Epithelial cell of esophagus (primary cell): ENCODE data around the gene PLGRKT.
"Not testable (repeated sequence)": the region's sequence is repeated elsewhere in the genome, so short reads cannot be mapped to it uniquely, and the experiment has no call there.

Source experiments
- DNase-seq: peaks from one replicate; pipeline ENCODE4 v3.0.0; 2010; ENCODE audit warnings: low read depth
- H3K4me3 ChIP-seq: 2 replicates; pipeline ENCODE4 v1.5.1; 2011; ENCODE audit warnings: mild to moderate bottlenecking, low read length, control low read depth
- TF ChIP-seq, protein P1 (sequence below): IDR thresholded peaks from 2 replicates; pipeline ENCODE4 v1.5.1; 2011; ENCODE audit warnings: low read depth, mild to moderate bottlenecking, low read length, control low read depth, inconsistent platforms; ENCODE audit not compliant: insufficient read depth; ENCODE audit errors: missing control alignments

The PLGRKT gene

DNA sequence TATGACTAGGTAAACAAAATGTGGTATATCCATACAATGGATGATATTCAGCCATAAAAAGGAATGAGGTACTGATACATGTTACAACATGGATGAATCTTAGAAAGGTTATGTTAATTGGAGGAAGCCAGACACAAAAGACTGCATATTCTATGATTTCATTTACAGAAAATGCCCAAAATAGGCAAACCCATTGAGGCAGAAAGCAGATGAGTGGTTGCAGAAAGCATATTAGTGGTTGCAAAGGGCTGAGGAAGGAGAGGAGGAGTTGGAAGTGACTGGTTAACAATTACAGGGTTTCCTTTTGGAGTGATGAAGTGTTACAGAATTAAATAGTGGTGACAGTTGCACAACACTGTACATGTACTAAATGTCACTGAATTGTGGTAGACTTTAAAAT is 17.7 kb downstream of the PLGRKT start:
- DNase-seq: no peak
- TF ChIP-seq, protein P1, sequence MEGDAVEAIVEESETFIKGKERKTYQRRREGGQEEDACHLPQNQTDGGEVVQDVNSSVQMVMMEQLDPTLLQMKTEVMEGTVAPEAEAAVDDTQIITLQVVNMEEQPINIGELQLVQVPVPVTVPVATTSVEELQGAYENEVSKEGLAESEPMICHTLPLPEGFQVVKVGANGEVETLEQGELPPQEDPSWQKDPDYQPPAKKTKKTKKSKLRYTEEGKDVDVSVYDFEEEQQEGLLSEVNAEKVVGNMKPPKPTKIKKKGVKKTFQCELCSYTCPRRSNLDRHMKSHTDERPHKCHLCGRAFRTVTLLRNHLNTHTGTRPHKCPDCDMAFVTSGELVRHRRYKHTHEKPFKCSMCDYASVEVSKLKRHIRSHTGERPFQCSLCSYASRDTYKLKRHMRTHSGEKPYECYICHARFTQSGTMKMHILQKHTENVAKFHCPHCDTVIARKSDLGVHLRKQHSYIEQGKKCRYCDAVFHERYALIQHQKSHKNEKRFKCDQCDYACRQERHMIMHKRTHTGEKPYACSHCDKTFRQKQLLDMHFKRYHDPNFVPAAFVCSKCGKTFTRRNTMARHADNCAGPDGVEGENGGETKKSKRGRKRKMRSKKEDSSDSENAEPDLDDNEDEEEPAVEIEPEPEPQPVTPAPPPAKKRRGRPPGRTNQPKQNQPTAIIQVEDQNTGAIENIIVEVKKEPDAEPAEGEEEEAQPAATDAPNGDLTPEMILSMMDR: no peak
- no peak overlapping the region for H3K4me3 ChIP-seq

DNA sequence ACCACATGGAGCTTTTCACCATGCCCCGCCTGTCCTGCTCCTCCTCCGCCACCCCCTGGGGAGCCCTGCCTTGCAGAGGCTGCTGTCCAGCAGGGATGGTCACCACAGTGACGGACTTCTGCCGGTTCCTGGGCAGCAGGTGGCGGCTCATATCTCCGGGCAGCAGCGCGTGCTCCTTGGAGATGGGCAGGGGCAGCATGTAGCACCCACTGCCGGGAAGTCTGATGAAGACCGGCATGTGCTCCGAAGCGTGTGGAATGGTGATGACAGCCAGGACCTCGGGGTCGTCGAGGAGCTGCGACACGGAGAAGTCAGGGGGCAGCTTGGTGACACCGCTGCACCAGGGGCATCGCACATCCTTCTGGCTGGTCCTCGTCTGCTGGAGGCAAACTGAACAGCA is 19.2 kb downstream of the PLGRKT start:
- DNase-seq: no peak
- TF ChIP-seq, protein P1: no peak
- H3K4me3 ChIP-seq: no peak overlapping the region

DNA sequence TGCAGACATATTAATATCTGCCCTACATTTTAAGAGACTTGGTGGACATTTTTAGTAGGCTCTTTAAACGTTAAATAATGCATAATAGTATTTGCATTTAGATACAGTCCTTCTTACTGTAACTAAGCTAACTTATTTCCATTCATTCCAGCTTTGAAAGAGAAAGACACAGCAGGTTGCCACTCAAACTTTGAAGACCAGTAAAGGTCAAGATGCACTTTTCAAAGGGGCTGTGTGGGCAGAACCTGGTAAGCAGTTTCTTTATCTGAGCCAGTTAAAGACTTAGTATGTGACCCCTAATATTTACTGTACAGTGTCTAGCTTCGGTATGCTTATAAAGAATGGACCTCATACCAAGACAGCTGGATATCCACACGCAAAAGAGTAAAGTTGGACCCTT is 20.8 kb downstream of the PLGRKT start:
- TF ChIP-seq, protein P1: no peak
- no peak for DNase-seq
- H3K4me3 ChIP-seq: no peak overlapping the region

DNA sequence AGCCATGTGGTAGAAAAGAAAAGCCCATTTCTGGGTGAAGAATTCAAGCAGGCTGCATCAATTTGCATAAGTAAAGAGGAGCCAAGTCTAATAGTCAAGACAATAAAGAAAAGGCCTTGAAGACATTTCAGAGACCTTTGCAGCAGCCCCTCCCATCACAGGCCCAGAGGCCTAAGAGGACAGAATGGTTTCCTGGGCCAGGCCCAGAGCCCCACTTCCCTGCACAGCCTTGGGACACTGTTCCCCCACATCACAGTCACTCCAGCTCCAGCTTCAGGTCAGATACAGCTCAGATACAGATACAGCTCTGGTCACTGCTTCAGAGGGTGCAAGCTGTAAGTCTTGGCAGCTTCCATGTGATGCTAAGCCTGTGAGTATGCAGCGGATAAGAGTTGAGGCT is 29.1 kb downstream of the PLGRKT start:
- no peak for DNase-seq
- no peak overlapping the region for H3K4me3 ChIP-seq
- TF ChIP-seq, protein P1: no peak

DNA sequence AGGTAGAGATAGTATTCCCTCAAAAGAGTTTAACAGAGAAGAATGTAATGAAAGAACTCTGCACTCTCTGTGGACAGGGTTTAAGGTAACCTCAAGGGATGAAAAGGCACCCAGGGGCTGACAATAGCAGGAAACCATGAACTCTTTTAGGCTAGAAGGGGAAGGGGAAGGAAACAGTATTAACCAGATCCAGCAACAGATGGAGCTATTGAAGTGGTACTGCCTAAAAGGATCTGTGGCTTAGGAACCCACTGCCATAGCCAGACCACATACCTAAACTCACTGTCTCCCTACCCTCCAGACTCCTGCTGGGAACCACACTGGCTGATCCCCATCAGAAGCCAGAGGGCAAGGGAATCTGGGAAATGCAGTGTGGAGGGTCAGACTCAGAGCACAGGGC is 35.5 kb downstream of the PLGRKT start:
- no peak overlapping the region for H3K4me3 ChIP-seq
- TF ChIP-seq, protein P1: no peak
- no peak for DNase-seq

DNA sequence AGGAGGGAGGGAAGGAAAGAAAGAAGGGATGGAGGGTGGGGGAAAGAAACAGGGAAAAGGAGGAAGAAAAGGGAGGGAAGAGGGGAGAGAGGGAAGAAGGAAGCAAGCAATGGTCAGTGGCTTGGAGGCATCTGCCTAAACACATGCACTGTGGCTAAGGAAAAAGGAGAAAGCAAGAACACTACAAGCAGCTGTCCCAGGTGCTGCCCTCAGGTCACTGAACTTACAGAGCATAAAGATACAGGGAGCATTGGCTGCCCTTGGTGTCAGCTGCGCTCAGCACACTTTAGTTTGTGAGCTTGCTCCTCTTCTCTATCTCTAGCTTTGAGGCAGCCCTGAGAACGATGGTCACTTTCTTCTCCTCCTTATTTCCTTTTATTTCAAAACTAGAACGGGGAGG is 40.2 kb downstream of the PLGRKT start:
- DNase-seq, H3K4me3 ChIP-seq: not testable (repeated sequence)

DNA sequence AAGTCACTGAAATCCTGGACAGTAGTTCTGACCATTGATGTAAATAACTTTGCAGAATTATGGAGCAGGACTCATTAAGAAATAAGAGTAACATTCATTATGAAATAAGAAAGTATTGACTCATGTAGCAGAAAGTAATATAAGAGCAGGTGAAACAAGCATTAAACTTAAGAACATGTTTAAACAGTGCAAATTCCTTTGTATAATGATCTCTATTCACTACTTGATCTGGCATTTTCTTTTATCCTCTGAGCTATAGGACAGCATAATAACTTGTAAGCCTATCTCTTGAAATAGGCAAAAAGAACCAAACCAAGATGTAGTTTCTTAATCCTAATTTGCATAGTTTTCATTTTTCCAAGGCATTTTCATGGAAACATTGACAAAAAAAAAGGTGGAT is 42.3 kb downstream of the PLGRKT start:
- DNase-seq: peak; percentile 29
- no peak overlapping the region for H3K4me3 ChIP-seq
- TF ChIP-seq, protein P1: no peak

DNA sequence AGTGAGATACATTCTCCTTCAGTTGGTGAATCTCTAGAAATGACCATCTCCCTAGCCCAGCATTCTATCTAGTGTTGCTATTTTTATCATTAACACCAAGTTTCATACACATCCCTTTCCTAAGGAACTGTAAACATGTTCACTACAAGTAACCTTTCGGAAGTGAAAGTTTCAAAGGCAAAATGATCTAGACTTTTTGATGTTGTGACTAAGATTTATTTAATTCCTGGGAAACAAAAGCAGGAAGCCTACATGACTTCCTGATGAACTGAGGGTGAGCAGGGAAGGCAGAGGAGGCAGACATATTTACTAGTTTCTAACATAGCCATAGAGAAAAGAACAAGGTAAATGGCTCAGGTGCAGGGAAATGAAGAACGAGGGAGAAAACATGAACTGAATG is 43.7 kb downstream of the PLGRKT start:
- not testable (repeated sequence) for H3K4me3 ChIP-seq, DNase-seq
